Bronchial epithelial cell (primary cell): ENCODE results near the gene HNRNPA0. TPM values are rescaled to one million over a fixed set of nuclear protein-coding genes. Genes with fewer than 3 reads are reported as not detected.
A peak's percentile ranks its signal among the peaks of the same experiment; 100 is the strongest.

ENCODE experiments used
- DNase-seq: peaks from one replicate; pipeline ENCODE4 v3.0.0-alpha.2; 2010; ENCODE audit warnings: low read depth
- FAIRE-seq: peaks from 2 replicates; lab custom pipeline; 2011; peaks lifted over from hg19 to GRCh38; lab: Jason Lieb, UNC
- H3K27me3 ChIP-seq: 2 replicates; pipeline ENCODE4 v1.5.1; 2011; ENCODE audit warnings: low read length; ENCODE audit not compliant: control insufficient read depth, insufficient read depth
- H3K36me3 ChIP-seq: 2 replicates; pipeline ENCODE4 v1.5.1; 2011; ENCODE audit warnings: low read length; ENCODE audit not compliant: control insufficient read depth, insufficient read depth
- H3K4me3 ChIP-seq: 2 replicates; pipeline ENCODE4 v1.5.1; 2011; ENCODE audit warnings: mild to moderate bottlenecking, low read depth, low read length, control low read depth
- total RNA-seq: library from RNA; depleted of rRNA; stranded (reverse); fragments of >200 nt; gene quantifications from 2 replicates; pipeline ENCODE4 v1.2.1, GENCODE V29; 2014
- TF ChIP-seq, protein P1 (sequence below): IDR thresholded peaks from 2 replicates; pipeline ENCODE4 v1.5.1; 2011; ENCODE audit warnings: mild to moderate bottlenecking, moderate library complexity, low read length, control low read depth, inconsistent platforms; ENCODE audit not compliant: insufficient read depth, severe bottlenecking

Gene HNRNPA0
- total RNA-seq, 1 donor from 2014 or later: 22.1 TPM

DNA sequence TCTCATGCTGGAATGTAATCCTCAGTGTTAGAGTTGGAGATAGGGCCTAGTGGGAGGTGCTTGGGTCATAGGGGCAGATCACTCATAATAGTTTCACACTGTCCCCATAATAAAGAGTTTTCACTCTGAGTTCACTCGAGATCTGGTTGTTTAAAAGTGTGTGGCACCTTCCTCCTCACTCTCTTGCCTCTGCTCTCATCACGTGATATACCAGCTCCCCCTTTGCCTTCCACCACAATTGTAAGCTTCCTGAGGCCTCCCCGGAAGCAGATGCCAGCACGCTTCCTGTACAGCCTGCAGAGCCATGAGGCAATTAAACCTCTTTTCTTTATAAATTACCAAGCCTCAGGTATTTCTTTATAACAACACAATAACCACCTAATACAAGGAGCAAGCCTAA lies 14.4 kb downstream of the HNRNPA0 start:
- no peaks in the 10 kb centered on the region for H3K36me3 ChIP-seq
- FAIRE-seq (no peak), DNase-seq (no peak)
- H3K4me3 ChIP-seq: no peak overlapping the region
- TF ChIP-seq, protein P1, sequence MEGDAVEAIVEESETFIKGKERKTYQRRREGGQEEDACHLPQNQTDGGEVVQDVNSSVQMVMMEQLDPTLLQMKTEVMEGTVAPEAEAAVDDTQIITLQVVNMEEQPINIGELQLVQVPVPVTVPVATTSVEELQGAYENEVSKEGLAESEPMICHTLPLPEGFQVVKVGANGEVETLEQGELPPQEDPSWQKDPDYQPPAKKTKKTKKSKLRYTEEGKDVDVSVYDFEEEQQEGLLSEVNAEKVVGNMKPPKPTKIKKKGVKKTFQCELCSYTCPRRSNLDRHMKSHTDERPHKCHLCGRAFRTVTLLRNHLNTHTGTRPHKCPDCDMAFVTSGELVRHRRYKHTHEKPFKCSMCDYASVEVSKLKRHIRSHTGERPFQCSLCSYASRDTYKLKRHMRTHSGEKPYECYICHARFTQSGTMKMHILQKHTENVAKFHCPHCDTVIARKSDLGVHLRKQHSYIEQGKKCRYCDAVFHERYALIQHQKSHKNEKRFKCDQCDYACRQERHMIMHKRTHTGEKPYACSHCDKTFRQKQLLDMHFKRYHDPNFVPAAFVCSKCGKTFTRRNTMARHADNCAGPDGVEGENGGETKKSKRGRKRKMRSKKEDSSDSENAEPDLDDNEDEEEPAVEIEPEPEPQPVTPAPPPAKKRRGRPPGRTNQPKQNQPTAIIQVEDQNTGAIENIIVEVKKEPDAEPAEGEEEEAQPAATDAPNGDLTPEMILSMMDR: no peak
- no peaks in the 10 kb centered on the region for H3K27me3 ChIP-seq

DNA sequence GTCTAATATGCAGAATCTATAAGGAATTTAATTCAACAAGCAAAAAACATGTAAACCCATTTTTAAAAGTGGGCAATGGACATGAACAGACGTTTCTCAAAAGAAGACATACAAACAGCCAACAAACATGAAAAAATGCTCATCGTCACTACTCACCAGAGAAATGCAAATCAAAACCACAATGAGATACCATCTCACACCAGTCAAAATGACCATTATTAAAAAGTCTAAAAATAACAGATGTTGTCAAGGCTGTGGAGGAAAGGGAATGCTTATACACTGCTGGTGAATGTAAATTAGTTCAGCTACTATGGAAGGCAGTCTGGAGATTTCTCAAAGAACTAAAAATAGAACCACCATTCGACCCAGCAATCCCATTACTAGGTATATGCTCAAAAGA lies 15.2 kb downstream of the HNRNPA0 start:
- no peak for DNase-seq
- no peaks in the 10 kb centered on the region for H3K36me3 ChIP-seq
- FAIRE-seq: no peak
- H3K4me3 ChIP-seq: no peak overlapping the region
- no peaks in the 10 kb centered on the region for H3K27me3 ChIP-seq
- TF ChIP-seq, protein P1: no peak

DNA sequence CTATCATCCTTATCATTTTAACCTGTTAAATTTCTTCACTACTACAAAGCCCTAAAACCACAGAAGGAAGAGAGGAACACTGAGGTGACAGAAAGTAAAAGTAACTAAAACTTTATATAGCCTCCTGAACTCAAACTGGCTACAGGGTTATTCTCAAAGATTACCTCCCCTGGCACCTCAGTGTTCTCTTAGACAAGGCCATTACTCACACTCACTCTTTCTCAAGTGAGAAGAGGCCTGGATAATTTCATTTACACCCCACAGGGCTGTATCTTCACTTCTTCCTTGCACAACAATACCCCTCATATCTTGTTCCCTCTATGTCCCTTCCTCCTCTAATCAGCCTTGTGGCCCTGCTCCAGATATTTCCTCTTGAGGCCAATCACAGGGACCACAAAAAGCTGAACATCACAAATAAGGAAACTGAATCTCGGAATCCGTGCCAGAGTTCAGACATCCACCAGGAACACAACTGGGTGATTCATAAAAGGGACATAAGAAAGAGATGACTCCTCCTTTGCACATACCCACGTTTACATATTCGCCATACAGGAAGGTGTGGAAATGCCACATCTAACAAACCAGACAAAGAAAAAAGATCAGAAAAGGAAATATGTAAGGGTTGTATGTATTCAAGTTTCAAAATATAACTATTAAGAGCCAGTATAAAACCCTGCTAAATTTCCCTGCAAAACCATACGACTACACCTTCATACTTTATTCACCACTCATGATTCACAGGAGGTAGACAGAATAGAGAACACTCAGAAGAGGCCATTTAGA lies 16.6 kb downstream of the HNRNPA0 start:
- TF ChIP-seq, protein P1: no peak
- Histone ChIP-seq H3K27me3 (no peaks in the 10 kb centered on the region), H3K4me3 (no peak overlapping the region), H3K36me3 (no peaks in the 10 kb centered on the region)
- peak; percentile 92 for DNase-seq
- no peak for FAIRE-seq

DNA sequence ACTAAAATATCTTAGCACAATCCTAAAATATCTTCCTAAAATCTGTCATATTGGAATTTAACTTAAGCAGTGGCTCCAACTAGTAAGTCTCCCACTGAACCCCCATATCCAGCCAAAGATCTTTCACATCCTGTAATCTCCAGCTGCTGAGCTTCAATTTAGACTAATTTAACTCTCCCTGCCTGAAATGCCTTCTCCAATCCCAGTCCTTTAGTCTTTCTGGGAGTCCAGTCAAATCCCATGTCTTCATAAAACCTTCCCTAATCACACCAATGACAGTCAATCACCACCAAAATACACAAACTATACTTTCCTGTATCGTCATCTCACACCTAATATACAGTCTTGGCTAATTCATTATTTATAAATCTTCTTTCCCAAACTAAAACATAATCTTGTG lies 17.7 kb downstream of the HNRNPA0 start:
- TF ChIP-seq, protein P1: no peak
- H3K36me3 ChIP-seq: no peaks in the 10 kb centered on the region
- DNase-seq (no peak), FAIRE-seq (no peak)
- no peaks in the 10 kb centered on the region for H3K27me3 ChIP-seq
- no peak overlapping the region for H3K4me3 ChIP-seq

DNA sequence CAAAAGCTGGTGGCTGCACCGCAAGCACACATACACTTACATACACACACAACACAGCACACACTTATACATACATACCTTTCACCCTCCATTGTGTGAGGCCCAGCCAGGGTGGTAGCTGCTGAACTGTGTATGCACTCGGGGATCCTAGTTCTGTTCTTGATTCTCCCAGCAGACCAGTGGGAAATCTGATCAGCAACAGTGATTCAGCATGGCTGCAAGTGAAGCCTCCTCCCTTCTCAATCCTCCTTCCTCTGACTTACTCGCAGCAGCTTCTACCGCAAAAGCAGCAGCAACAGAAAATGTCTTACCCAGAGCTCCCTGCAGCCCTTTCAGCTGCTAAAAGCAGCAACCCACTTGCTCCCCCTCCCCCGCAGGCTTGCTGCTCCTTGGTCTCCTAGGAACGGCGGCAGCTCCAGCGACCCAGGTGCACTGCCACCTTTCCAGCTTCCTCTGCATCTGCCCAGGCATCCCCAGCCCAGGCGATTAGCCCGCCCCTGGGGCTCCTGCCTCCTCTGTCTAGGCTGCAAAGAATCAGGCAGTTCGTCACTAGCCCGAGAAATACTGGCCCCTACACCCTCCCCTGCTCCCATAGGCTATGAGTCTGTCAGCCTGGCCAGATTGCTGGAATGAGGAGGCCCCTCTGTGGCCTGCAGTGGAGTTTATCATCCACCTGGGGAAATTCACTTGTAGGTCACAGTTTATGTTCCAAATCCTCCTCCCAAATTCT lies 18.4 kb downstream of the HNRNPA0 start, which contains the start of gene KLHL3:
Gene KLHL3, minus strand, starts transcription at position 535 of the 730 bp plus-strand sequence. Its CDS starts 443 bp downstream, at position 92.
- Histone ChIP-seq H3K27me3 (no peaks in the 10 kb centered on the region), H3K36me3 (no peaks in the 10 kb centered on the region), H3K4me3 (peak within 1 kb of the TSS; percentile 28)
- no peak for FAIRE-seq
- TF ChIP-seq, protein P1: peak; percentile 6
- DNase-seq: peak; percentile 58
